GM21825 (cell line): ENCODE measurements around the gene TRIM48.
"Not testable (repeated sequence)": the region's sequence is repeated elsewhere in the genome, so short reads cannot be mapped to it uniquely, and the experiment has no call there.

Experiments used
- ATAC-seq: cut with Tn5 transposase; IDR thresholded peaks from one replicate; pipeline ENCODE4 v1.9.1; 2021; ENCODE audit warnings: mild to moderate bottlenecking, moderate library complexity; ENCODE audit not compliant: unreplicated experiment

Gene TRIM48

DNA sequence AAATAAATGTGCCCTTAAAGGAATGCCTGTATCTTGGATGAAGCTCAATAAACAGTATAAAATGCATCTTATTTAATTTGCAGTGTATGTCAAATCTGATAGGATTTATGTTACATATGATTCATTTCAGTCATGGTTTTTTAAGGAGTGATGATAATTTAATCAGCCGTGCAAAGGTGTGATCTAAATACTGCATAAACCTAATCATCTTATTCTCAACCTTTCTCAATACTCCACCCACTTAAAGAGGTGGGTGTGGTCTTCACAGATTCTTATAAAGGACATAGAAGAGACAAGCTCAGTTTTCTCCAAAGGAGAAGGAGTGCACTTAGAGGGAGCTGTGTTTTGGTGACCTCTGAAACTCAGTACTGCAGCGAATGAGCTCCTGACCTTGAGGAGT, at the start of gene TRIM48:
Gene TRIM48, plus strand, starts transcription at position 301 of the 400 bp plus-strand sequence. CDS start 113 bp downstream, outside the sequence.
- not testable (repeated sequence) for ATAC-seq

DNA sequence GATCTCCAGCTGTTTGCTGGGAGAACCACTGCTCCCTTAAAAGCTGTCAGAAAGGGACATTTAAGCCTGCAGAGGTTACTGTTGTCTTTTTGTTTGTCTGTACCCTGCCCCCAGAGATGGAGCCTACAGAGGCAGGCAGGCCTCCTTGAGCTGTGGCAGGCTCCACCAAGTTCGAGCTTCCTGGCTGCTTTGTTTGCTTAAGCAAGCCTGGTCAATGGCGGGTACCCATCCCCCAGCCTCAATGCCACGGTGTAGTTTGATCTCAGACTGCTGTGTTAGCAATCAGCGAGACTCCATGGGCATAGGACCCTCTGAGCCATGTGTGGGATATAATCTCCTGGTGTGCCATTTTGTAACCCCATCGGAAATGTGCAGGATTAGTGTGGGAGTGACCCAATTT, 23.6 kb upstream of the TRIM48 start:
- ATAC-seq = not testable (repeated sequence)

DNA sequence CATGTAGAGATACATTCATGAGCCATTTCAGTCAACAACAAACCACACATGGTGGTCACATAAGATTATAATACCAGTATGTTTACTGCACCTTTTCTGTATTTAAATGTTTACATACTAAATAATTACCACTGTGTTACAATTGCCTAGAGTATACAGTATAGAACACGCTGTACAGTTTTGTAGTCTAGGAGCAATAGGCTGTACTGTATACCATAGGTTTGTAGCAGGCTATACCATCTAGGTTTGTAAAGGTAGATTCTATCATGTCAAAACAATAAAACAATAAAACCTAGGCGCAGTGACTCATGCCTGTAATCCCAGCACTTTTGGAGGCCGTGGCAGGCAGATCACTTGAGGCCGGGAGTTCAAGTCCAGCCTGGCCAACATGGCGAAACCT, 1.1 kb downstream of the TRIM48 start:
- no peak for ATAC-seq
